ENCODE data around the gene GUCY1B1. TPM values are rescaled to one million over a fixed set of nuclear protein-coding genes. Genes with fewer than 3 reads are reported as not detected.

The GUCY1B1 gene
- polyA plus RNA-seq (13.6 and 16.0 TPM in 2 replicates), polyA minus RNA-seq (18.5 and 21.3 TPM in 2 replicates)

DNA sequence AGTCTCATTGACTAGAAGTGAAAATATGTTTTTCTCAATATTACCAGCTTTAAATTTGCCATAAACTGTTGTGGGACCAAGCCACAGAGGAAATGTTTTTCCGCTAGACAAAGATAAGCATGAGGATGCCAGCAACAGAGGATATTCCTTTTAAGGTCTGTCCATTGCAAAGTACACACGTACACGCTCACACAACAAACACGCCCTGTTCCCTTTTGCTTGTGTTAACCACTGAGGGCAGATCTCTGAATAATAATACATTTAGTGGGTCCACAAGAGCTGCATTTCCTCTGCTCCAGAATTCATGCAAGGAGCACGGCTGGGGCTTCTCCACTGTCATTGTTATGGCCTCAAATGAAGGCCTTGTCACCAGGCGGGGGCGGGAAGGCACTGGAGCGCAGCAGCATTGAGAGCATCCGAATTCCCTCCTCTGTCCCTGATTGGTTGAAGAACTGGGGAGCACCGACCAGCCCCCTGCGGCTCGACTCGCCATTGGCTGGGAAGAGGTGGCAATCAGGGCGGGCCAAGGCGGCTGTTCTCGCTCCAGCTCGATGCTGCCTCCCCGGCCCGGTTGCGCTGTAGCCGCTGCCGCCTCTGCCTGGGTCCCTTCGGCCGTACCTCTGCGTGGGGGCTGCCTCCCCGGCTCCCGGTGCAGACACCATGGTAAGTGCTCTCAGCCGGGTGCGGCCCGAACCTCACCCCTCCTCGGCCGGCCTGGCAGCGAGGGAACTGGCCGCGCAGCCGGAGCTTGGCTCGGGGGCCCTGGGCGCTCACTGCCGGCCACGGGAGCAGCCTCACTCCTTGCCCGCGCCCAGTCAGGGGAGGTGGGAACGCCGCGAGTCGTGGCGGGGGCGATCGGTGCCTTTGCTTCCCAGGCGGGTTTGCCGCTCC lies at the start of gene GUCY1B1:
Gene GUCY1B1 (plus strand): TSS at position 541 of the 891 bp plus-strand sequence. CDS start 120 bp downstream, at position 661.
- H3K27me3 ChIP-seq (ENCODE audit: insufficient read depth, low read depth, low read length), result peaks cover 14% of the 10 kb centered on the region
- H3K4me3 ChIP-seq (ENCODE audit: low read length), result peak within 1 kb of the TSS; percentile 79
- H3K4me2 ChIP-seq (ENCODE audit: low read length), result peak within 1 kb of the TSS; percentile 41
- H3K36me3 ChIP-seq (ENCODE audit: insufficient read depth, low read length), result no peaks in the 10 kb centered on the region
- no peaks in the 10 kb centered on the region for H3K79me2 ChIP-seq (replicated peaks; ENCODE audit: insufficient read depth, low read length)
- H3K9me2 ChIP-seq (ENCODE audit: insufficient read depth, low read length), result no peaks in the 10 kb centered on the region
- no peaks in the 10 kb centered on the region for H4K20me1 ChIP-seq (ENCODE audit: insufficient read depth)
- H2AFZ ChIP-seq (ENCODE audit: low read depth, low read length), result peak within 1 kb of the TSS; percentile 41
- no peaks in the 10 kb centered on the region for H3K9me3 ChIP-seq (ENCODE audit: low read length)
- TF ChIP-seq RAD21 (conservative IDR thresholded peaks at IDR 0.05) (peak; percentile 31), EZH2 (IDR thresholded peaks at IDR 0.05; ENCODE audit: borderline replicate concordance, insufficient read depth, low read length, poor library complexity, severe bottlenecking) (no peak), MXI1 (conservative IDR thresholded peaks at IDR 0.05; ENCODE audit: poor library complexity, severe bottlenecking) (no peak), SMC3 (conservative IDR thresholded peaks at IDR 0.05; ENCODE audit: poor library complexity) (peak; percentile 42)
- TF ChIP-seq, protein P1, sequence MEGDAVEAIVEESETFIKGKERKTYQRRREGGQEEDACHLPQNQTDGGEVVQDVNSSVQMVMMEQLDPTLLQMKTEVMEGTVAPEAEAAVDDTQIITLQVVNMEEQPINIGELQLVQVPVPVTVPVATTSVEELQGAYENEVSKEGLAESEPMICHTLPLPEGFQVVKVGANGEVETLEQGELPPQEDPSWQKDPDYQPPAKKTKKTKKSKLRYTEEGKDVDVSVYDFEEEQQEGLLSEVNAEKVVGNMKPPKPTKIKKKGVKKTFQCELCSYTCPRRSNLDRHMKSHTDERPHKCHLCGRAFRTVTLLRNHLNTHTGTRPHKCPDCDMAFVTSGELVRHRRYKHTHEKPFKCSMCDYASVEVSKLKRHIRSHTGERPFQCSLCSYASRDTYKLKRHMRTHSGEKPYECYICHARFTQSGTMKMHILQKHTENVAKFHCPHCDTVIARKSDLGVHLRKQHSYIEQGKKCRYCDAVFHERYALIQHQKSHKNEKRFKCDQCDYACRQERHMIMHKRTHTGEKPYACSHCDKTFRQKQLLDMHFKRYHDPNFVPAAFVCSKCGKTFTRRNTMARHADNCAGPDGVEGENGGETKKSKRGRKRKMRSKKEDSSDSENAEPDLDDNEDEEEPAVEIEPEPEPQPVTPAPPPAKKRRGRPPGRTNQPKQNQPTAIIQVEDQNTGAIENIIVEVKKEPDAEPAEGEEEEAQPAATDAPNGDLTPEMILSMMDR (IDR thresholded peaks at IDR 0.05; ENCODE audit: poor library complexity, severe bottlenecking), result peak; percentile 64
- TF ChIP-seq, protein P2, sequence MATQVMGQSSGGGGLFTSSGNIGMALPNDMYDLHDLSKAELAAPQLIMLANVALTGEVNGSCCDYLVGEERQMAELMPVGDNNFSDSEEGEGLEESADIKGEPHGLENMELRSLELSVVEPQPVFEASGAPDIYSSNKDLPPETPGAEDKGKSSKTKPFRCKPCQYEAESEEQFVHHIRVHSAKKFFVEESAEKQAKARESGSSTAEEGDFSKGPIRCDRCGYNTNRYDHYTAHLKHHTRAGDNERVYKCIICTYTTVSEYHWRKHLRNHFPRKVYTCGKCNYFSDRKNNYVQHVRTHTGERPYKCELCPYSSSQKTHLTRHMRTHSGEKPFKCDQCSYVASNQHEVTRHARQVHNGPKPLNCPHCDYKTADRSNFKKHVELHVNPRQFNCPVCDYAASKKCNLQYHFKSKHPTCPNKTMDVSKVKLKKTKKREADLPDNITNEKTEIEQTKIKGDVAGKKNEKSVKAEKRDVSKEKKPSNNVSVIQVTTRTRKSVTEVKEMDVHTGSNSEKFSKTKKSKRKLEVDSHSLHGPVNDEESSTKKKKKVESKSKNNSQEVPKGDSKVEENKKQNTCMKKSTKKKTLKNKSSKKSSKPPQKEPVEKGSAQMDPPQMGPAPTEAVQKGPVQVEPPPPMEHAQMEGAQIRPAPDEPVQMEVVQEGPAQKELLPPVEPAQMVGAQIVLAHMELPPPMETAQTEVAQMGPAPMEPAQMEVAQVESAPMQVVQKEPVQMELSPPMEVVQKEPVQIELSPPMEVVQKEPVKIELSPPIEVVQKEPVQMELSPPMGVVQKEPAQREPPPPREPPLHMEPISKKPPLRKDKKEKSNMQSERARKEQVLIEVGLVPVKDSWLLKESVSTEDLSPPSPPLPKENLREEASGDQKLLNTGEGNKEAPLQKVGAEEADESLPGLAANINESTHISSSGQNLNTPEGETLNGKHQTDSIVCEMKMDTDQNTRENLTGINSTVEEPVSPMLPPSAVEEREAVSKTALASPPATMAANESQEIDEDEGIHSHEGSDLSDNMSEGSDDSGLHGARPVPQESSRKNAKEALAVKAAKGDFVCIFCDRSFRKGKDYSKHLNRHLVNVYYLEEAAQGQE (IDR thresholded peaks at IDR 0.05; ENCODE audit: borderline replicate concordance), result no peak
- H3K9ac ChIP-seq (ENCODE audit: low read length), result peak within 1 kb of the TSS; percentile 67
- H3F3A ChIP-seq (ENCODE audit: insufficient read depth, low read length, poor library complexity, severe bottlenecking), result no peaks in the 10 kb centered on the region
- peak within 1 kb of the TSS; percentile 46 for H3K27ac ChIP-seq (ENCODE audit: low read length)

DNA sequence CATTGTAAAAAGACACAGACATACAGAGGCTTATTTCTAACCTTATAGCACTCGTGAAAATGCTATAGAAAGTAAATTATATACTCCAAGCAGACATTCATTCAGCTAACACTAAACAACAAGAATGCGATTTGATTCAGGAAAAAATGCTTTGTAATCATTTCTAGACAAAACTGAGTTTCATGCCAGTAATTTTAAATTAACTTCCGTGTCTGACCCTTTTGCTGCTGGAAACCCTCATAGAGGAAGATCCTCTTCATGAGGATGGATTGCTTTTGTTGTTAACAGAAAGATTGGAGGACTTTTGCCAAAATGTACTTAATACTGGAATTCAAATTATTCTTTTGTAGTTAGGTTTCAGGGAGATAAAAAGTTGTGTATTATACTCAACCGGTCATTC lies 48.9 kb upstream of the GUCY1B1 start:
- Histone ChIP-seq H3K4me3 (ENCODE audit: low read length) (no peak overlapping the region), H3K27ac (ENCODE audit: low read length) (no peak overlapping the region)

More for the DNA sequence above, 48.9 kb upstream of the GUCY1B1 start:
- no peak overlapping the region for H3K4me2 ChIP-seq (ENCODE audit: low read length)
- TF ChIP-seq SMC3 (conservative IDR thresholded peaks at IDR 0.05; ENCODE audit: poor library complexity), result no peak
- TF ChIP-seq POLR2AphosphoS5 (IDR thresholded peaks at IDR 0.05), result no peak
- H3K27me3 ChIP-seq (ENCODE audit: insufficient read depth, low read depth, low read length), result no peaks in the 10 kb centered on the region
- H2AFZ ChIP-seq (ENCODE audit: low read depth, low read length), result no peak overlapping the region
- no peaks in the 10 kb centered on the region for H3K9me2 ChIP-seq (ENCODE audit: insufficient read depth, low read length)
- H3K36me3 ChIP-seq (ENCODE audit: insufficient read depth, low read length), result no peaks in the 10 kb centered on the region
- no peak overlapping the region for H3K9ac ChIP-seq (ENCODE audit: low read length)
- no peaks in the 10 kb centered on the region for H3F3A ChIP-seq (ENCODE audit: insufficient read depth, low read length, poor library complexity, severe bottlenecking)
- H3K79me2 ChIP-seq (replicated peaks; ENCODE audit: insufficient read depth, low read length), result no peaks in the 10 kb centered on the region
- no peaks in the 10 kb centered on the region for H4K20me1 ChIP-seq (ENCODE audit: insufficient read depth)
- no peaks in the 10 kb centered on the region for H3K9me3 ChIP-seq (ENCODE audit: low read length)
